ENCODE data around the gene ZFYVE21.

GRCh38 chr14:103738701-103739451 lies 23.3 kb downstream of the ZFYVE21 start:
- TF ChIP-seq CTCF (IDR thresholded peaks at IDR 0.05; ENCODE audit: borderline replicate concordance, extremely low read depth, low read length, poor library complexity, severe bottlenecking) = no peak
- TF ChIP-seq EZH2 (IDR thresholded peaks at IDR 0.05; ENCODE audit: borderline replicate concordance, low read depth, low read length, severe bottlenecking) = no peak
